CD4-positive, alpha-beta T cell treated with Interleukin-2 at 100 ng/mL for 4 hours (primary cell): ENCODE measurements around the gene GCFC2.
A peak's percentile ranks its signal among the peaks of the same experiment; 100 is the strongest.
"Not testable (repeated sequence)": the region's sequence is repeated elsewhere in the genome, so short reads cannot be mapped to it uniquely, and the experiment has no call there.

Experiments used
- DNase-seq: peaks from one replicate; pipeline ENCODE4 v3.0.0-alpha.2; 2020; ENCODE audit warnings: low spot score

Gene GCFC2

GRCh38 chr2:75680402-75680801 is 30.3 kb downstream of the GCFC2 start:
- DNase-seq: no peak

GRCh38 chr2:75679556-75679955 is 31.2 kb downstream of the GCFC2 start:
- DNase-seq: no peak

- no peak for DNase-seq
Observed at GRCh38 chr2:75676464-75676863, 34.3 kb downstream of the GCFC2 start.

- no peak for DNase-seq
Observed at GRCh38 chr2:75675908-75676307, 34.8 kb downstream of the GCFC2 start.

GRCh38 chr2:75675423-75675822 is 35.3 kb downstream of the GCFC2 start:
- DNase-seq: not testable (repeated sequence)

GRCh38 chr2:75667884-75668283 is 42.8 kb downstream of the GCFC2 start:
- no peak for DNase-seq

- no peak for DNase-seq
Observed at GRCh38 chr2:75666911-75667310, 43.8 kb downstream of the GCFC2 start.

- DNase-seq: no peak
Observed at GRCh38 chr2:75657798-75658197, 52.9 kb downstream of the GCFC2 start.

- no peak for DNase-seq
Observed at GRCh38 chr2:75656563-75656962, 54.2 kb downstream of the GCFC2 start.

- DNase-seq: no peak
Observed at GRCh38 chr2:75655861-75656260, 54.9 kb downstream of the GCFC2 start.

GRCh38 chr2:75654012-75654411 is 56.7 kb downstream of the GCFC2 start:
- no peak for DNase-seq

- DNase-seq: no peak
Observed at GRCh38 chr2:75647771-75648170, 62.9 kb downstream of the GCFC2 start.

- peak; percentile 87 for DNase-seq
Observed at GRCh38 chr2:75646583-75647425, 63.9 kb downstream of the GCFC2 start, which contains the start of gene MRPL19. Gene MRPL19 (plus strand): TSS chr2:75646783. CDS start chr2:75646808, 25 bp downstream.

GRCh38 chr2:75646090-75646582 is 64.6 kb downstream of the GCFC2 start:
- no peak for DNase-seq

GRCh38 chr2:75645643-75646042 is 65.1 kb downstream of the GCFC2 start:
- DNase-seq: no peak

- no peak for DNase-seq
Observed at GRCh38 chr2:75643980-75644379, 66.7 kb downstream of the GCFC2 start.

GRCh38 chr2:75641587-75641986 is 69.1 kb downstream of the GCFC2 start:
- no peak for DNase-seq

GRCh38 chr2:75640621-75641121 is 70.0 kb downstream of the GCFC2 start:
- DNase-seq: peak; percentile 46

GRCh38 chr2:75637568-75637967 is 73.1 kb downstream of the GCFC2 start:
- DNase-seq: no peak

GRCh38 chr2:75634945-75635344 is 75.8 kb downstream of the GCFC2 start:
- no peak for DNase-seq

- DNase-seq: no peak
Observed at GRCh38 chr2:75633620-75634019, 77.1 kb downstream of the GCFC2 start.

- DNase-seq: no peak
Observed at GRCh38 chr2:75632813-75633212, 77.9 kb downstream of the GCFC2 start.

- no peak for DNase-seq
Observed at GRCh38 chr2:75632091-75632701, 78.5 kb downstream of the GCFC2 start.
